OCI-LY7 (cell line): Measurements from ENCODE around the gene TRIM54.

Source experiments
- EZH2phosphoT487 ChIP-seq: fragments of 200-600 bp; sonication (generic); IDR thresholded peaks from 2 replicates; pipeline ENCODE4 v1.6.1; 2018; ENCODE audit warnings: low read depth, borderline replicate concordance, mild to moderate bottlenecking, mixed run types, antibody characterized with exemption, low read length, moderate library complexity, mixed read lengths
- TF ChIP-seq, protein P1 (sequence below): fragments of 200-600 bp; sonication (generic); conservative IDR thresholded peaks from 2 replicates; pipeline ENCODE4 v1.5.1; 2014; ENCODE audit warnings: mild to moderate bottlenecking, antibody characterized with exemption, low read length, moderate library complexity, mixed read lengths

DNA sequence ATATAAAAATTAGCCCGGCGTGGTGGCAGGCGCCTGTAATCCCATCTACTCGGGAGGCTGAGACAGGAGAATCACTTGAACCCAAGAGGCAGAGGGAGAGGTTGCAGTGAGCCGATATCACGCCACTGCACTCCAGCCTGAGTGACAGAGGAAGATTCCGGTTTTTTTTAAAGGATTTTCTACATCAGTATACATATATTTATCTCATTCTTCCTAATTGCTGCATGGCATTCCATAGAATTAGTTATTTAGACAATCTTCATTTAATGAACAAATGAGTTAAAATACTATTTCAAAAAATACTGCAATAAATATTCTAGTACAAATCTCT is 72.3 kb downstream of the TRIM54 start:
- TF ChIP-seq, protein P1, sequence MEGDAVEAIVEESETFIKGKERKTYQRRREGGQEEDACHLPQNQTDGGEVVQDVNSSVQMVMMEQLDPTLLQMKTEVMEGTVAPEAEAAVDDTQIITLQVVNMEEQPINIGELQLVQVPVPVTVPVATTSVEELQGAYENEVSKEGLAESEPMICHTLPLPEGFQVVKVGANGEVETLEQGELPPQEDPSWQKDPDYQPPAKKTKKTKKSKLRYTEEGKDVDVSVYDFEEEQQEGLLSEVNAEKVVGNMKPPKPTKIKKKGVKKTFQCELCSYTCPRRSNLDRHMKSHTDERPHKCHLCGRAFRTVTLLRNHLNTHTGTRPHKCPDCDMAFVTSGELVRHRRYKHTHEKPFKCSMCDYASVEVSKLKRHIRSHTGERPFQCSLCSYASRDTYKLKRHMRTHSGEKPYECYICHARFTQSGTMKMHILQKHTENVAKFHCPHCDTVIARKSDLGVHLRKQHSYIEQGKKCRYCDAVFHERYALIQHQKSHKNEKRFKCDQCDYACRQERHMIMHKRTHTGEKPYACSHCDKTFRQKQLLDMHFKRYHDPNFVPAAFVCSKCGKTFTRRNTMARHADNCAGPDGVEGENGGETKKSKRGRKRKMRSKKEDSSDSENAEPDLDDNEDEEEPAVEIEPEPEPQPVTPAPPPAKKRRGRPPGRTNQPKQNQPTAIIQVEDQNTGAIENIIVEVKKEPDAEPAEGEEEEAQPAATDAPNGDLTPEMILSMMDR, result no peak
- no peak for TF ChIP-seq EZH2phosphoT487
